SK-N-SH (cell line): ENCODE data around the gene SCN1B.

ENCODE experiments used
- GABPA ChIP-seq: IDR thresholded peaks from 2 replicates; pipeline ENCODE4 v1.4.0; 2012; ENCODE audit warnings: low read depth, mild to moderate bottlenecking
- MXI1 ChIP-seq: IDR thresholded peaks from 2 replicates; pipeline ENCODE4 v1.6.1; 2012; ENCODE audit warnings: mild to moderate bottlenecking, low read depth, low read length, improper control_type of control experiment
- TF ChIP-seq, protein P1 (sequence below): fragments of 200-600 bp; sonication (generic); IDR thresholded peaks from 2 replicates; pipeline ENCODE4 v1.6.1; 2017; ENCODE audit warnings: antibody characterized with exemption, mild to moderate bottlenecking, moderate library complexity

DNA sequence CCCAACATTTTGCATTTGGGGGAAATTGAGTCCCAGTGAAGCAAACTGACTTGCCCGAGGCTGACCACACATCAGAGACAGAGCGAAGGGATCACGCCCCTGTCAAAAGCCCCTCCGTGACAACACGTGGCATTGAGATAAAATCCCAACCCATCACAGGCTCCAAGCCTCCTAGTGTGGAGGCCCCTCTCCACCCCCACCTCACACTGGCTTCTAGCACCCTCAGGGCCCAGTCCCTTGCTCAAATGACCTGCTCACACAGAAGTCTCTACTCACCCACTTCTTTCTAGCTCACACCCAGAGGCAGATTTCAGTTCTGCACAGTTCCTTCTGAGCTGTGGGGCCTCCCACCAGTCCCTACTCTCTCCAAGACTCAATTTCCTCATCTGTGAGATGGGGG, 21.5 kb downstream of the SCN1B start:
- TF ChIP-seq MXI1 = no peak
- TF ChIP-seq GABPA = no peak
- TF ChIP-seq, protein P1, sequence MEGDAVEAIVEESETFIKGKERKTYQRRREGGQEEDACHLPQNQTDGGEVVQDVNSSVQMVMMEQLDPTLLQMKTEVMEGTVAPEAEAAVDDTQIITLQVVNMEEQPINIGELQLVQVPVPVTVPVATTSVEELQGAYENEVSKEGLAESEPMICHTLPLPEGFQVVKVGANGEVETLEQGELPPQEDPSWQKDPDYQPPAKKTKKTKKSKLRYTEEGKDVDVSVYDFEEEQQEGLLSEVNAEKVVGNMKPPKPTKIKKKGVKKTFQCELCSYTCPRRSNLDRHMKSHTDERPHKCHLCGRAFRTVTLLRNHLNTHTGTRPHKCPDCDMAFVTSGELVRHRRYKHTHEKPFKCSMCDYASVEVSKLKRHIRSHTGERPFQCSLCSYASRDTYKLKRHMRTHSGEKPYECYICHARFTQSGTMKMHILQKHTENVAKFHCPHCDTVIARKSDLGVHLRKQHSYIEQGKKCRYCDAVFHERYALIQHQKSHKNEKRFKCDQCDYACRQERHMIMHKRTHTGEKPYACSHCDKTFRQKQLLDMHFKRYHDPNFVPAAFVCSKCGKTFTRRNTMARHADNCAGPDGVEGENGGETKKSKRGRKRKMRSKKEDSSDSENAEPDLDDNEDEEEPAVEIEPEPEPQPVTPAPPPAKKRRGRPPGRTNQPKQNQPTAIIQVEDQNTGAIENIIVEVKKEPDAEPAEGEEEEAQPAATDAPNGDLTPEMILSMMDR = no peak
